Endothelial cell of umbilical vein (primary cell): ENCODE measurements around the gene RAB24. TPM values are rescaled to one million over a fixed set of nuclear protein-coding genes. Genes with fewer than 3 reads are reported as not detected.

Source experiments
- BruUV-seq: library from RNA; stranded (reverse); fragments of 400-500 nt; replicated peaks from 2 replicates; lab custom pipeline; 2021; lab: Mats Ljungman, UMichigan
- CTCF ChIA-PET: fragments of 300-600, 350-600 bp; sonication (Branson Sonifier 250); formaldehyde crosslinking; loops from one replicate; lab custom pipeline; 2021; ENCODE audit warnings: antibody characterized with exemption, inconsistent platforms; lab: Charles Lee
- POLR2A ChIA-PET: fragments of 300-600, 350-600 bp; sonication (Branson Sonifier 250); formaldehyde crosslinking; loops from one replicate; lab custom pipeline; 2021; ENCODE audit warnings: antibody characterized with exemption, inconsistent platforms; lab: Charles Lee
- DNase-seq: peaks from one replicate; pipeline ENCODE4 v3.0.0-alpha.2; 2011; ENCODE audit warnings: low read depth, low spot score
- FAIRE-seq: peaks from 2 replicates; lab custom pipeline; 2011; peaks lifted over from hg19 to GRCh38; lab: Jason Lieb, UNC
- H2AFZ ChIP-seq: 2 replicates; pipeline ENCODE4 v1.6.0; 2012; ENCODE audit warnings: low read depth, low read length, control low read depth, inconsistent platforms
- H3K27ac ChIP-seq: 2 replicates; pipeline ENCODE4 v1.5.1; 2011; ENCODE audit warnings: low read depth, mild to moderate bottlenecking, control low read depth, low read length, moderate library complexity; ENCODE audit not compliant: insufficient read depth
- H3K27me3 ChIP-seq, 2 experiments: 2 replicates each; pipeline versions ENCODE4 v1.6.0 to v1.6.1; 2011; ENCODE audit warnings: low read length in 2 of 2, mixed read lengths in 1 of 2; ENCODE audit not compliant: control insufficient read depth in 2 of 2, insufficient read depth in 2 of 2
- H3K36me3 ChIP-seq, 2 experiments: 2 replicates in 1 of 2; 3 replicates in 1 of 2; pipeline ENCODE4 v1.5.1; 2011; ENCODE audit warnings: low read length in 2 of 2, mild to moderate bottlenecking in 1 of 2, moderate library complexity in 1 of 2; ENCODE audit not compliant: control insufficient read depth in 2 of 2, insufficient read depth in 2 of 2; ENCODE audit errors: extremely low read depth in 1 of 2
- H3K4me1 ChIP-seq: 3 replicates; pipeline ENCODE4 v1.5.1; 2011; ENCODE audit warnings: mild to moderate bottlenecking, low read length; ENCODE audit not compliant: control insufficient read depth, insufficient read depth; ENCODE audit errors: extremely low read depth
- H3K4me2 ChIP-seq: 2 replicates; pipeline ENCODE4 v1.6.1; 2011; ENCODE audit warnings: low read length, control low read depth, mixed read lengths; ENCODE audit not compliant: insufficient read depth
- H3K4me3 ChIP-seq, 3 experiments: fragments of 200-600 bp in 1 of 3; sonication (generic), shearing (Covaris generic) in 1 of 3; replicated peaks in 1 of 3; 2 replicates each; pipeline ENCODE4 v1.5.1; 2011 to 2016; ENCODE audit warnings: control low read depth in 3 of 3, low read length in 3 of 3, mild to moderate bottlenecking in 2 of 3, inconsistent platforms in 1 of 3, low read depth in 1 of 3, moderate library complexity in 1 of 3; ENCODE audit not compliant: insufficient read depth in 1 of 3
- H3K79me2 ChIP-seq: 2 replicates; pipeline ENCODE4 v1.6.0; 2012; ENCODE audit warnings: low read length, inconsistent platforms; ENCODE audit not compliant: control insufficient read depth, insufficient read depth
- H3K9ac ChIP-seq: replicated peaks from 2 replicates; pipeline ENCODE3; 2011; ENCODE audit warnings: low read length, control low read depth; ENCODE audit not compliant: insufficient read depth; ENCODE audit errors: extremely low read depth
- H3K9me1 ChIP-seq: replicated peaks from 3 replicates; pipeline ENCODE4 v1.6.0; 2011; ENCODE audit warnings: mild to moderate bottlenecking, low read length; ENCODE audit not compliant: control insufficient read depth, insufficient read depth; ENCODE audit errors: extremely low read depth
- H3K9me3 ChIP-seq: replicated peaks from 2 replicates; pipeline ENCODE4 v1.5.1; 2012; ENCODE audit warnings: low read length, inconsistent platforms; ENCODE audit not compliant: control insufficient read depth, insufficient read depth
- H4K20me1 ChIP-seq: replicated peaks from 2 replicates; pipeline ENCODE3; 2011; ENCODE audit warnings: mild to moderate bottlenecking, low read length; ENCODE audit not compliant: control insufficient read depth, insufficient read depth; ENCODE audit errors: extremely low read depth
- CTCF ChIP-seq, 2 donors: IDR thresholded peaks; 1 replicate in 1 of 2; 2 replicates in 1 of 2; pipeline ENCODE4 v1.5.1; 2011; ENCODE audit warnings: low read length in 2 of 2, mild to moderate bottlenecking in 2 of 2, moderate library complexity in 2 of 2, control low read depth in 1 of 2, inconsistent platforms in 1 of 2, low read depth in 1 of 2; ENCODE audit not compliant: insufficient read depth in 1 of 2; ENCODE audit errors: extremely low read depth in 1 of 2
- EZH2 ChIP-seq: IDR thresholded peaks from 2 replicates; pipeline ENCODE4 v1.6.1; 2012; ENCODE audit warnings: borderline replicate concordance, low read depth, mild to moderate bottlenecking, moderate library complexity, low read length, inconsistent platforms; ENCODE audit not compliant: severe bottlenecking
- FOS ChIP-seq: IDR thresholded peaks from 2 replicates; pipeline ENCODE4 v1.6.1; 2011; ENCODE audit warnings: mild to moderate bottlenecking, low read length, moderate library complexity, borderline replicate concordance; ENCODE audit not compliant: insufficient read depth
- GATA2 ChIP-seq: IDR thresholded peaks from 2 replicates; pipeline ENCODE4 v1.7.0; 2011; ENCODE audit warnings: low read depth, mild to moderate bottlenecking, moderate library complexity, mixed read lengths, low read length; ENCODE audit not compliant: insufficient read length, insufficient read depth
- JUN ChIP-seq: IDR thresholded peaks from 2 replicates; pipeline ENCODE4 v1.6.1; 2011; ENCODE audit warnings: borderline replicate concordance, low read depth; ENCODE audit not compliant: insufficient read length, insufficient read depth
- MYC ChIP-seq: IDR thresholded peaks from one replicate; pipeline ENCODE4 v1.6.1; 2011; ENCODE audit warnings: mild to moderate bottlenecking, low read depth, low read length
- POLR2A ChIP-seq: IDR thresholded peaks from 2 replicates; pipeline ENCODE4 v1.6.1; 2012; ENCODE audit warnings: low read depth, mild to moderate bottlenecking, control low read depth, low read length
- POLR2AphosphoS5 ChIP-seq: IDR thresholded peaks from 2 replicates; pipeline ENCODE4 v1.6.1; 2012; ENCODE audit warnings: low read depth, mild to moderate bottlenecking, control low read depth, low read length, moderate library complexity; ENCODE audit not compliant: insufficient read depth
- dilution Hi-C: fragments of 300-500 bp; cut with MboI; formaldehyde crosslinking; loops from one replicate; pipeline ENCODE4 v1.15.0; 2019; ENCODE audit warnings: low sequenced_read_pairs; ENCODE audit not compliant: extremely low pct_ligation_motif_present
- intact Hi-C: fragments of 100-400 bp; cut with micrococcal nuclease; formaldehyde crosslinking; loops from one replicate; pipeline ENCODE4 v1.10.0; 2022
- polyA plus RNA-seq, 4 experiments: library from polyadenylated mRNA; depleted of rRNA in 3 of 4; stranded (reverse) in 3 of 4; unstranded in 1 of 4; fragments of >200 nt; gene quantifications; 2 replicates each; pipeline versions ENCODE4 v1.2.1 to v1.2.3, GENCODE V29; 2011 to 2012; ENCODE audit warnings: missing spikeins in 1 of 4
- total RNA-seq: library from RNA; stranded (reverse); gene quantifications from 2 replicates; pipeline ENCODE4 v1.2.3, GENCODE V29; 2021
- TF ChIP-seq, protein P1 (sequence below): IDR thresholded peaks from 2 replicates; pipeline ENCODE4 v1.6.1; 2011; ENCODE audit not compliant: insufficient read depth, insufficient read length

The RAB24 gene
- total and polyA plus RNA-seq, 2 donors (not counting 3 experiments of a cell fraction or from before 2014, with no cell fraction given), result 20.7 to 44.0 TPM

DNA sequence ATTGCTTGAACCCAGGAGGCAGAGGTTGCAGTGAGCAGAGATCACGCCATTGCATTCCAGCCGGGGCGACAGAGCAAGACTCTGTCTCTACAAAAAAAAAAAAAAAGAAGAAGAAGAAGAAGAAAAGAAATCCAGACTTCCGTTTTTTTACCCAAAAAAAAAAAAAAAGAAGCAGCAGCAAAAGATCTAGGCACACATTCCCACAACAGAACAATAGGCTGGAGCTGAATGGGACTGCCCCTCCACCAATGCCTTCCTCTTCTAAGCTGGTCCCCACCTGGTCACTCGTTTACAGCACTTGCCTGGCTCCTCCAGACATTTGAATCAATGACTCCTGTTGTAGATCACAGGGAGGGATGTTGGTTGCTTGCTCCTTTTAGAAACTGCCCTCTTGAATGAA, 49.6 kb upstream of the RAB24 start:
- no peak for FAIRE-seq
- peaks cover 30% of the 10 kb centered on the region for H3K4me1 ChIP-seq
- no peak for DNase-seq
- no peaks in the 10 kb centered on the region for H3K27me3 ChIP-seq
- no peaks in the 10 kb centered on the region for H3K9me1 ChIP-seq
- peaks cover 30% of the 10 kb centered on the region for H3K79me2 ChIP-seq
- ChIA-PET CTCF (interaction anchor here (1.3 to 6.3 kb wide), 3 partner anchors 17 to 239 kb away, joined by 3 to 31 read pairs (median 10); no protein-coding TSS in a partner anchor), POLR2A (no interaction called here)
- no peak overlapping the region for H3K4me2 ChIP-seq
- no peak overlapping the region for H3K9ac ChIP-seq
- H3K4me3 ChIP-seq, result no peak overlapping the region
- no peaks in the 10 kb centered on the region for H4K20me1 ChIP-seq
- no peak overlapping the region for H2AFZ ChIP-seq
- TF ChIP-seq FOS (no peak), EZH2 (no peak), MYC (no peak), POLR2AphosphoS5 (no peak), JUN (no peak), GATA2 (no peak), POLR2A (no peak), CTCF (IDR thresholded peaks at IDR 0.05; ENCODE audit: extremely low read depth in 1 of 2, insufficient read depth in 1 of 2, low read depth in 1 of 2, low read length in 2 of 2) (no peak)
- TF ChIP-seq, protein P1, sequence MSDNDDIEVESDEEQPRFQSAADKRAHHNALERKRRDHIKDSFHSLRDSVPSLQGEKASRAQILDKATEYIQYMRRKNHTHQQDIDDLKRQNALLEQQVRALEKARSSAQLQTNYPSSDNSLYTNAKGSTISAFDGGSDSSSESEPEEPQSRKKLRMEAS, result no peak
- no peaks in the 10 kb centered on the region for H3K36me3 ChIP-seq
- H3K9me3 ChIP-seq, result no peaks in the 10 kb centered on the region
- BruUV-seq, result no TSS peak
- no peak overlapping the region for H3K27ac ChIP-seq
- dilution Hi-C loops, result no loop called here
- intact Hi-C loops, result no loop called here
